PFSK-1 (cell line): ENCODE measurements around the gene BNC2.

Experiments used
- POLR2AphosphoS5 ChIP-seq: IDR thresholded peaks from 2 replicates; pipeline ENCODE4 v1.6.1; 2012; ENCODE audit warnings: low read depth, mild to moderate bottlenecking, control low read depth, low read length, moderate library complexity
- REST ChIP-seq, 2 experiments: IDR thresholded peaks; 2 replicates each; pipeline versions ENCODE4 v1.6.1 to v1.8.0; 2011 to 2012; ENCODE audit warnings: low read depth in 2 of 2, low read length in 2 of 2, control low read depth in 1 of 2, inconsistent platforms in 1 of 2, mild to moderate bottlenecking in 1 of 2, moderate library complexity in 1 of 2; ENCODE audit not compliant: insufficient read depth in 1 of 2
- SIN3A ChIP-seq: IDR thresholded peaks from 2 replicates; pipeline ENCODE4 v1.6.1; 2012; ENCODE audit warnings: mild to moderate bottlenecking, low read length, moderate library complexity, borderline replicate concordance; ENCODE audit not compliant: insufficient read depth
- TAF1 ChIP-seq: IDR thresholded peaks from 2 replicates; pipeline ENCODE4 v1.6.1; 2012; ENCODE audit warnings: low read length, control low read depth, borderline replicate concordance; ENCODE audit not compliant: insufficient read depth

GRCh38 chr9:16715404-16715803, 155.1 kb downstream of the BNC2 start:
- TF ChIP-seq SIN3A, result no peak
- TF ChIP-seq POLR2AphosphoS5, result no peak
- no peak for TF ChIP-seq REST (IDR thresholded peaks at IDR 0.05; ENCODE audit: insufficient read depth in 1 of 2, low read depth in 2 of 2, low read length in 2 of 2)
- no peak for TF ChIP-seq TAF1
